ENCODE measurements around the gene KCTD18.

Gene KCTD18

GRCh38 chr2:200459101-200459500 is 50.8 kb downstream of the KCTD18 start:
- no peak overlapping the region for H3K4me3 ChIP-seq (ENCODE audit: low read length)
- no peak for TF ChIP-seq CTCF (IDR thresholded peaks at IDR 0.05; ENCODE audit: insufficient read depth, low read depth, low read length, missing control alignments)
- no peak for DNase-seq (ENCODE audit: low read depth)

GRCh38 chr2:200456567-200456966 is 53.3 kb downstream of the KCTD18 start:
- DNase-seq (ENCODE audit: low read depth), result no peak
- H3K4me3 ChIP-seq (ENCODE audit: low read length), result no peak overlapping the region
- no peak for TF ChIP-seq CTCF (IDR thresholded peaks at IDR 0.05; ENCODE audit: insufficient read depth, low read depth, low read length, missing control alignments)

- TF ChIP-seq CTCF (IDR thresholded peaks at IDR 0.05; ENCODE audit: insufficient read depth, low read depth, low read length, missing control alignments), result no peak
- no peak for DNase-seq (ENCODE audit: low read depth)
Measured at GRCh38 chr2:200455958-200456421, 53.9 kb downstream of the KCTD18 start.

GRCh38 chr2:200454927-200455801 is 54.7 kb downstream of the KCTD18 start:
- no peak for TF ChIP-seq CTCF (IDR thresholded peaks at IDR 0.05; ENCODE audit: insufficient read depth, low read depth, low read length, missing control alignments)
- no peak overlapping the region for H3K4me3 ChIP-seq (ENCODE audit: low read length)
- DNase-seq (ENCODE audit: low read depth), result peak; percentile 55

More at GRCh38 chr2:200455958-200456421, 53.9 kb downstream of the KCTD18 start:
- no peak overlapping the region for H3K4me3 ChIP-seq (ENCODE audit: low read length)

GRCh38 chr2:200453853-200454534 is 55.9 kb downstream of the KCTD18 start:
- H3K4me3 ChIP-seq (ENCODE audit: low read length), result no peak overlapping the region
- DNase-seq (ENCODE audit: low read depth), result no peak
- no peak for TF ChIP-seq CTCF (IDR thresholded peaks at IDR 0.05; ENCODE audit: insufficient read depth, low read depth, low read length, missing control alignments)

GRCh38 chr2:200453142-200453852 is 56.6 kb downstream of the KCTD18 start:
- no peak for DNase-seq (ENCODE audit: low read depth)
- TF ChIP-seq CTCF (IDR thresholded peaks at IDR 0.05; ENCODE audit: insufficient read depth, low read depth, low read length, missing control alignments), result no peak
- no peak overlapping the region for H3K4me3 ChIP-seq (ENCODE audit: low read length)
